Psoas muscle (tissue), 8 donors: ENCODE measurements around the gene CYP4F3. TPM values are rescaled to one million over a fixed set of nuclear protein-coding genes. Genes with fewer than 3 reads are reported as not detected.

ENCODE experiments used
- ATAC-seq, 4 donors: fragments of 200-7000 bp; cut with Tn5 transposase; one replicate each; pipeline ENCODE4 v1.9.1; 2020; ENCODE audit warnings: moderate library complexity in 3 of 4, mild to moderate bottlenecking in 2 of 4
- DNase-seq, 2 donors: peaks; one replicate each; pipeline ENCODE4 v3.0.0-alpha.2; 2020
- H3K27ac ChIP-seq: fragments of 200-600 bp; one replicate; pipeline ENCODE4 v1.8.0; 2022
- H3K27me3 ChIP-seq, 3 donors: fragments of 200-600 bp in 1 of 3; one replicate each; pipeline versions ENCODE4 v1.6.1 to v1.8.0; 2013 to 2022; ENCODE audit warnings: low read length in 2 of 3, mild to moderate bottlenecking in 2 of 3, moderate library complexity in 1 of 3; ENCODE audit not compliant: insufficient read depth in 3 of 3
- H3K36me3 ChIP-seq, 2 donors: fragments of 200-600 bp in 1 of 2; one replicate each; pipeline versions ENCODE4 v1.6.1 to v1.8.0; 2013 to 2022; ENCODE audit warnings: low read depth in 1 of 2, mild to moderate bottlenecking in 1 of 2, moderate library complexity in 1 of 2; ENCODE audit not compliant: insufficient read depth in 1 of 2
- H3K4me1 ChIP-seq: fragments of 200-600 bp; one replicate; pipeline ENCODE4 v1.8.0; 2022
- H3K4me3 ChIP-seq: fragments of 200-600 bp; one replicate; pipeline ENCODE4 v1.8.0; 2022; ENCODE audit warnings: mild to moderate bottlenecking
- H3K9me3 ChIP-seq: fragments of 200-600 bp; one replicate; pipeline ENCODE4 v1.8.0; 2022
- CTCF ChIP-seq: fragments of 200-600 bp; IDR thresholded peaks from one replicate; pipeline ENCODE4 v1.8.0; 2022; ENCODE audit warnings: antibody characterized with exemption
- whole genome bisulfite sequencing, 3 donors: extraction: QIAGEN DNeasy Blood & Tissue Kit; methylation state at CpG; one replicate each; pipeline versions ENCODE4 v1.1.6 to v1.1.7; 2013; 5-methylcytosine and 5-hydroxymethylcytosine counted together
- intact Hi-C, 2 donors: fragments of 100-400 bp; cut with DNase I; formaldehyde crosslinking; loops; one replicate each; pipeline versions ENCODE4 v1.11.0 to v1.14.2; 2022
- polyA plus RNA-seq, 3 donors: library from polyadenylated mRNA; stranded (reverse); fragments of 200-250 nt; gene quantifications; one replicate each; pipeline ENCODE4 v1.2.3, GENCODE V29; 2013
- total RNA-seq, 4 donors: library from RNA; stranded (reverse); fragmentation: NEBNext Ultra II Directional in 2 of 4; extraction: Animal tissue kit (Norgen Biotek cat#: 25700) in 2 of 4; gene quantifications; one replicate each; pipeline versions ENCODE4 v1.2.1 to v1.2.4, GENCODE V29; 2021 to 2023
- donor health status: healthy with polysubstance abuse.
- donor health status: DM: no; HTN: no; CAD: no; lungs with moderate emphysema.
- donor health status: Bipolar disorder and iron deficiency.
- donor health status: healthy.
- donor health status: DM: yes; HTN: yes; CAD: no.
- donor health status: DM: no; HTN: no; CAD: no.
- donor health status: DM: no; HTN: no; CAD: no.
- donor health status: DM: yes; HTN: yes; CAD: no.

The CYP4F3 gene
- total and polyA plus RNA-seq, 7 donors, result 0.01 to 0.43 (median 0.04) TPM; not detected in 1

- ATAC-seq, result no peak
- DNase-seq, result no peak
- H3K4me1 ChIP-seq, result no peaks in the 10 kb centered on the region
- TF ChIP-seq CTCF, result no peak
- no peaks in the 10 kb centered on the region for H3K27me3 ChIP-seq
- 77 to 82% (median 81%) methylated on average over 8 of the region's 8 CpGs for WGBS, 3 donors
- H3K27ac ChIP-seq, result no peak overlapping the region
- H3K4me3 ChIP-seq, result no peak overlapping the region
- H3K36me3 ChIP-seq, result no peaks in the 10 kb centered on the region
- no peaks in the 10 kb centered on the region for H3K9me3 ChIP-seq
- intact Hi-C loops, result no loop called here
Measured at GRCh38 chr19:15609261-15609660, 31.4 kb upstream of the CYP4F3 start.

- no peak for ATAC-seq
- no peak for TF ChIP-seq CTCF
- no peak overlapping the region for H3K27ac ChIP-seq
- H3K36me3 ChIP-seq, result no peaks in the 10 kb centered on the region
- no peak for DNase-seq
- intact Hi-C loops, result no loop called here
- H3K27me3 ChIP-seq, result peaks cover 0 to 3% (median 1%) of the 10 kb centered on the region in 3 donors
- no peak overlapping the region for H3K4me3 ChIP-seq
- H3K4me1 ChIP-seq, result no peaks in the 10 kb centered on the region
- 39 to 47% (median 43%) methylated on average over 5 of the region's 5 CpGs for WGBS, 3 donors
- no peaks in the 10 kb centered on the region for H3K9me3 ChIP-seq
Measured at GRCh38 chr19:15612342-15612741, 28.4 kb upstream of the CYP4F3 start.

- TF ChIP-seq CTCF, result no peak
- H3K9me3 ChIP-seq, result no peaks in the 10 kb centered on the region
- no peak overlapping the region for H3K27ac ChIP-seq
- no peak overlapping the region for H3K4me3 ChIP-seq
- 84 to 91% (median 90%) methylated on average over 3 of the region's 3 CpGs for WGBS, 3 donors
- no peaks in the 10 kb centered on the region for H3K36me3 ChIP-seq
- no peaks in the 10 kb centered on the region for H3K4me1 ChIP-seq
- intact Hi-C loops, result no loop called here
- H3K27me3 ChIP-seq, result peaks cover 0 to 11% (median 1%) of the 10 kb centered on the region in 3 donors
- DNase-seq (no peak), ATAC-seq (no peak)
Measured at GRCh38 chr19:15613338-15613737, 27.4 kb upstream of the CYP4F3 start.

- TF ChIP-seq CTCF, result no peak
- 34 to 40% (median 35%) methylated on average over 8 of the region's 8 CpGs for WGBS, 3 donors
- Histone ChIP-seq H3K27me3 (peaks cover 0 to 13% (median 1%) of the 10 kb centered on the region in 3 donors), H3K9me3 (no peaks in the 10 kb centered on the region), H3K4me1 (no peaks in the 10 kb centered on the region), H3K4me3 (no peak within 1 kb of the TSS), H3K27ac (no peak within 1 kb of the TSS), H3K36me3 (no peaks in the 10 kb centered on the region)
- ATAC-seq (no peak), DNase-seq (no peak)
- intact Hi-C loops, result no loop called here
Measured at GRCh38 chr19:15614507-15615379, 26.0 kb upstream of the CYP4F3 start, which contains the start of gene CYP4F8. CYP4F8 (plus strand) TSS chr19:15615218; CDS start chr19:15615617, 399 bp downstream.
